Smooth muscle cell (in vitro differentiated cells): ENCODE results near the gene PEX6. TPM values are rescaled to one million over a fixed set of nuclear protein-coding genes. Genes with fewer than 3 reads are reported as not detected.

Experiments
- DNase-seq: peaks from one replicate; lab custom pipeline; 2025; ENCODE audit not compliant: unreplicated experiment; lab: John Stamatoyannopoulos, UW
- H2AFZ ChIP-seq: fragments of 200-600 bp; sonication (generic); 2 replicates; pipeline ENCODE4 v1.6.0; 2016; ENCODE audit warnings: antibody characterized with exemption, low read depth, mild to moderate bottlenecking
- H3F3A ChIP-seq: fragments of 200-600 bp; sonication (generic); 2 replicates; pipeline ENCODE4 v1.6.0; 2017; ENCODE audit warnings: antibody characterized with exemption, low read depth
- H3K27ac ChIP-seq: fragments of 200-600 bp; sonication (generic); 2 replicates; pipeline ENCODE4 v1.5.1; 2016; ENCODE audit warnings: low read depth, mild to moderate bottlenecking
- H3K27me3 ChIP-seq: fragments of 200-600 bp; sonication (generic); 2 replicates; pipeline ENCODE4 v1.6.1; 2016; ENCODE audit warnings: low read depth, mild to moderate bottlenecking
- H3K36me3 ChIP-seq: fragments of 200-600 bp; sonication (generic); 2 replicates; pipeline ENCODE4 v1.5.1; 2016; ENCODE audit warnings: low read depth
- H3K4me1 ChIP-seq: fragments of 200-600 bp; sonication (generic); 2 replicates; pipeline ENCODE4 v1.5.1; 2016; ENCODE audit warnings: low read depth
- H3K4me2 ChIP-seq: fragments of 200-600 bp; sonication (generic); 2 replicates; pipeline ENCODE4 v1.6.0; 2016; ENCODE audit warnings: mild to moderate bottlenecking
- H3K4me3 ChIP-seq: fragments of 200-600 bp; sonication (generic); 2 replicates; pipeline ENCODE4 v1.5.1; 2016; ENCODE audit warnings: mild to moderate bottlenecking
- H3K79me2 ChIP-seq: fragments of 200-600 bp; sonication (generic); 2 replicates; pipeline ENCODE4 v1.6.0; 2016; ENCODE audit warnings: low read depth, mild to moderate bottlenecking
- H3K9ac ChIP-seq: fragments of 200-600 bp; sonication (generic); 2 replicates; pipeline ENCODE4 v1.6.0; 2016; ENCODE audit warnings: low read depth
- H3K9me3 ChIP-seq: fragments of 200-600 bp; sonication (generic); replicated peaks from 2 replicates; pipeline ENCODE4 v1.5.1; 2016; ENCODE audit warnings: low read depth
- H4K20me1 ChIP-seq: fragments of 200-600 bp; sonication (generic); 2 replicates; pipeline ENCODE4 v1.6.0; 2016; ENCODE audit warnings: low read depth
- CTCF ChIP-seq: fragments of 200-600 bp; sonication (generic); IDR thresholded peaks from 2 replicates; pipeline ENCODE4 v1.5.1; 2017; ENCODE audit warnings: borderline replicate concordance, mild to moderate bottlenecking, antibody characterized with exemption; ENCODE audit not compliant: insufficient read depth, poor library complexity, severe bottlenecking
- WGBS: methylation state at CpG from one replicate; pipeline ENCODE4 v1.1.7; 2016; ENCODE audit warnings: low lambda C conversion rate; 5-methylcytosine and 5-hydroxymethylcytosine counted together
- polyA plus RNA-seq: library from polyadenylated mRNA; unstranded; fragments of >200 nt; fragmentation: Nextera tagmentation; extraction: Ambion mirVana; gene quantifications from 2 replicates; pipeline ENCODE4 v1.2.1, GENCODE V29; 2016
- total RNA-seq: library from RNA; depleted of rRNA; stranded (reverse); fragments of >200 nt; gene quantifications from 2 replicates; pipeline ENCODE4 v1.2.3, GENCODE V29; 2014

PEX6 gene
- total RNA-seq (9.7 and 11.3 TPM in 2 replicates), polyA plus RNA-seq (23.4 and 24.6 TPM in 2 replicates)

- H2AFZ ChIP-seq = peak within 1 kb of the TSS; percentile 94
- H3K9ac ChIP-seq = peak within 1 kb of the TSS; percentile 87
- H4K20me1 ChIP-seq = peaks cover 19% of the 10 kb centered on the region
- peak within 1 kb of the TSS; percentile 92 for H3K4me2 ChIP-seq
- peaks cover 8% of the 10 kb centered on the region for H3F3A ChIP-seq
- H3K79me2 ChIP-seq = peaks cover 20% of the 10 kb centered on the region
- no peak for TF ChIP-seq CTCF
- H3K4me3 ChIP-seq = peak within 1 kb of the TSS; percentile 97
- H3K27me3 ChIP-seq = no peaks in the 10 kb centered on the region
- peak within 1 kb of the TSS; percentile 87 for H3K27ac ChIP-seq
- H3K36me3 ChIP-seq = no peaks in the 10 kb centered on the region
- peaks cover 15% of the 10 kb centered on the region for H3K4me1 ChIP-seq
- H3K9me3 ChIP-seq = no peaks in the 10 kb centered on the region
- DNase-seq = peak; percentile 67
- WGBS = 2% methylated on average over 41 of the region's 59 CpGs
These were observed at the start of gene PEX6 for GRCh38 chr6:42978839-42979522. Gene PEX6, minus strand, starts transcription at chr6:42979181. Its CDS starts 31 bp downstream, at chr6:42979150.

GRCh38 chr6:43026365-43026764 lies 47.4 kb upstream of the PEX6 start:
- Histone ChIP-seq H3K79me2 (peaks cover 31% of the 10 kb centered on the region), H3K4me3 (no peak overlapping the region), H3K4me2 (no peak overlapping the region), H3K9me3 (no peaks in the 10 kb centered on the region), H3K4me1 (peaks cover 10% of the 10 kb centered on the region), H3K27me3 (no peaks in the 10 kb centered on the region), H3F3A (peaks cover 42% of the 10 kb centered on the region), H4K20me1 (peaks cover 78% of the 10 kb centered on the region), H3K36me3 (peaks cover 3% of the 10 kb centered on the region), H3K27ac (no peak overlapping the region), H2AFZ (no peak overlapping the region), H3K9ac (no peak overlapping the region)
- no peak for DNase-seq
- 96% methylated on average over 5 of the region's 5 CpGs for WGBS
- no peak for TF ChIP-seq CTCF

GRCh38 chr6:43024436-43024835 lies 45.5 kb upstream of the PEX6 start:
- peaks cover 62% of the 10 kb centered on the region for H4K20me1 ChIP-seq
- no peak overlapping the region for H3K27ac ChIP-seq
- WGBS = 95% methylated on average over 2 of the region's 2 CpGs
- DNase-seq = no peak
- no peak overlapping the region for H3K4me2 ChIP-seq
- H3K27me3 ChIP-seq = no peaks in the 10 kb centered on the region
- H3K4me3 ChIP-seq = no peak overlapping the region
- TF ChIP-seq CTCF = no peak
- H2AFZ ChIP-seq = no peak overlapping the region
- H3K9ac ChIP-seq = no peak overlapping the region
- peaks cover 3% of the 10 kb centered on the region for H3K36me3 ChIP-seq
- peaks cover 16% of the 10 kb centered on the region for H3K4me1 ChIP-seq
- no peaks in the 10 kb centered on the region for H3K9me3 ChIP-seq
- peaks cover 41% of the 10 kb centered on the region for H3F3A ChIP-seq
- peaks cover 31% of the 10 kb centered on the region for H3K79me2 ChIP-seq
